PC-3 (cell line): ENCODE data around the gene SSNA1. TPM values are rescaled to one million over a fixed set of nuclear protein-coding genes. Genes with fewer than 3 reads are reported as not detected.
A peak's percentile ranks its signal among the peaks of the same experiment; 100 is the strongest.

Source experiments
- ATAC-seq: fragments of 200-7000 bp; cut with Tn5 transposase; 2 replicates; pipeline ENCODE4 v1.9.1; 2020; ENCODE audit warnings: mild to moderate bottlenecking, moderate library complexity
- BruUV-seq: library from RNA; stranded (reverse); fragments of 400-500 nt; replicated peaks from 2 replicates; lab custom pipeline; 2021; lab: Mats Ljungman, UMichigan
- CTCF ChIA-PET: fragments of 300-600 bp; sonication (Branson Sonifier 250); formaldehyde crosslinking; loops from one replicate; lab custom pipeline; 2022; ENCODE audit warnings: antibody characterized with exemption; lab: Charles Lee
- POLR2A ChIA-PET: fragments of 300-600 bp; sonication (Branson Sonifier 250); formaldehyde crosslinking; loops from one replicate; lab custom pipeline; 2022; ENCODE audit warnings: antibody characterized with exemption; ENCODE audit not compliant: unreplicated experiment; lab: Charles Lee
- DNase-seq: peaks from one replicate; pipeline ENCODE4 v3.0.0-alpha.2; 2015
- H2AFZ ChIP-seq: fragments of 300-600 bp; sonication (generic); 2 replicates; pipeline ENCODE4 v1.6.0; 2016; ENCODE audit warnings: antibody characterized with exemption, low read length
- H3F3A ChIP-seq: fragments of 300-600 bp; sonication (generic); one replicate; pipeline ENCODE4 v1.6.0; 2017; ENCODE audit warnings: antibody characterized with exemption, low read length, control low read depth, mild to moderate bottlenecking; ENCODE audit not compliant: unreplicated experiment
- H3K27ac ChIP-seq: fragments of 300-600 bp; sonication (generic); 2 replicates; pipeline ENCODE4 v1.5.1; 2016; ENCODE audit warnings: mild to moderate bottlenecking, low read length
- H3K27me3 ChIP-seq: fragments of 300-600 bp; sonication (generic); 2 replicates; pipeline ENCODE4 v1.6.1; 2016; ENCODE audit warnings: low read length, mixed read lengths
- H3K36me3 ChIP-seq: fragments of 300-600 bp; sonication (generic); 2 replicates; pipeline ENCODE4 v1.6.1; 2016; ENCODE audit warnings: low read depth, mixed run types, low read length, mixed read lengths
- H3K4me1 ChIP-seq: fragments of 300-600 bp; sonication (generic); 2 replicates; pipeline ENCODE4 v1.5.1; 2016; ENCODE audit warnings: low read length; ENCODE audit not compliant: insufficient read depth
- H3K4me2 ChIP-seq: fragments of 300-600 bp; sonication (generic); 2 replicates; pipeline ENCODE4 v1.6.0; 2016; ENCODE audit warnings: low read length
- H3K4me3 ChIP-seq: fragments of 300-600 bp; sonication (generic); 2 replicates; pipeline ENCODE4 v1.5.1; 2016; ENCODE audit warnings: mild to moderate bottlenecking, low read length, mixed read lengths
- H3K79me2 ChIP-seq: fragments of 300-600 bp; sonication (generic); 2 replicates; pipeline ENCODE4 v1.6.1; 2017; ENCODE audit warnings: low read length, mixed read lengths
- H3K9ac ChIP-seq: fragments of 300-600 bp; sonication (generic); 2 replicates; pipeline ENCODE4 v1.6.0; 2016; ENCODE audit warnings: mild to moderate bottlenecking, low read length
- H3K9me2 ChIP-seq: fragments of 300-600 bp; sonication (generic); replicated peaks from 2 replicates; pipeline ENCODE4 v1.6.1; 2016; ENCODE audit warnings: mixed run types, low read length, mixed read lengths
- H3K9me3 ChIP-seq: fragments of 300-600 bp; sonication (generic); 2 replicates; pipeline ENCODE4 v1.6.1; 2016; ENCODE audit warnings: low read length, mixed read lengths
- H4K20me1 ChIP-seq: fragments of 300-600 bp; sonication (generic); 2 replicates; pipeline ENCODE4 v1.6.1; 2016; ENCODE audit warnings: low read length, mixed read lengths
- CTCF ChIP-seq: fragments of 300-600 bp; sonication (generic); conservative IDR thresholded peaks from 2 replicates; pipeline ENCODE4 v1.5.1; 2017; ENCODE audit warnings: antibody characterized with exemption, low read depth, mild to moderate bottlenecking, low read length
- EZH2 ChIP-seq: fragments of 300-600 bp; sonication (generic); IDR thresholded peaks from one replicate; pipeline ENCODE4 v1.6.1; 2017; ENCODE audit warnings: antibody characterized with exemption, mild to moderate bottlenecking, low read length; ENCODE audit not compliant: unreplicated experiment
- EZH2phosphoT487 ChIP-seq: fragments of 300-600 bp; sonication (generic); IDR thresholded peaks from 2 replicates; pipeline ENCODE4 v1.6.1; 2018; ENCODE audit warnings: mild to moderate bottlenecking, antibody characterized with exemption, low read length, borderline replicate concordance
- intact Hi-C: fragments of 100-400 bp; cut with micrococcal nuclease; formaldehyde crosslinking; loops from 2 replicates; pipeline ENCODE4 v1.9.0; 2023
- total RNA-seq: library from RNA; depleted of rRNA; stranded (reverse); fragments of >200 nt; gene quantifications from 2 replicates; pipeline ENCODE4 v1.2.3, GENCODE V29; 2014

SSNA1 gene
- total RNA-seq, 1 experiment from 2014 or later: 123 TPM

GRCh38 chr9:137236238-137236935, 47.9 kb downstream of the SSNA1 start:
- no peak overlapping the region for H3K4me3 ChIP-seq
- TF ChIP-seq EZH2 (no peak), EZH2phosphoT487 (no peak), CTCF (peak; percentile 92)
- no peaks in the 10 kb centered on the region for H3K9me2 ChIP-seq
- peak; percentile 20 for ATAC-seq
- no peaks in the 10 kb centered on the region for H4K20me1 ChIP-seq
- H3K4me2 ChIP-seq: no peak overlapping the region
- H2AFZ ChIP-seq: no peak overlapping the region
- H3K4me1 ChIP-seq: peaks cover 22% of the 10 kb centered on the region
- no peaks in the 10 kb centered on the region for H3K36me3 ChIP-seq
- H3K27ac ChIP-seq: no peak overlapping the region
- H3F3A ChIP-seq: no peaks in the 10 kb centered on the region
- ChIA-PET POLR2A (no interaction called here), CTCF (interaction anchor here (0.5 to 1.0 kb wide), 5 partner anchors 9 to 166 kb away, joined by 3 to 8 read pairs (median 4); partner anchors contain the start of gene RNF224)
- H3K27me3 ChIP-seq: no peaks in the 10 kb centered on the region
- H3K9me3 ChIP-seq: no peaks in the 10 kb centered on the region
- DNase-seq: peak; percentile 74
- intact Hi-C loops: no loop called here
- BruUV-seq: no TSS peak
- no peak overlapping the region for H3K9ac ChIP-seq
- peaks cover 25% of the 10 kb centered on the region for H3K79me2 ChIP-seq

DNA sequence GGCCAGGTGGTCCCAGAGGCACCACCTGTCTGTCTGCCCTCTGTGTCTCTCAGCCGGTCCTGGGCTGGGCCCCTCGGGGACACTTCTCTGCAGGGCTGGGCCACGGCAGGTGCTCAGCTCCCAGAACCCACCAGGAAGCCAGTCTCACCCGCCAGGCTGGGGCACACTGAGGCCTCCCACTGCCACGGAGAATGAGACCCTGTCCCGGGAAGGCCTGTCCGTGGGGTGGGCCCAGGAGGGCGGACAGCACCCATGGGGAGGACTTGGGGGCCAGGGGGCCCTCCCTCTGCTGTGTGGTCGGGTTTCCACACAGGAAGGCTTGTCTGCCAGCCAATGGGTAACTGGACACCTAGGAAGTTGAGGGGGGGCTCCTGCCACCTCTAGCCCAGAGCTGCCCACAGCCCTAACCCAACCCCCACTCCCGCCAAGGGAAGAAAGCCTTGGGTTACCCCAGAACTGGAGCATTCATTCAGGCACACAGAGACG, 48.5 kb downstream of the SSNA1 start:
- intact Hi-C loops: no loop called here
- Histone ChIP-seq H3K27me3 (no peaks in the 10 kb centered on the region), H3K9me3 (no peaks in the 10 kb centered on the region), H3K4me2 (no peak overlapping the region), H2AFZ (no peak overlapping the region), H3K4me1 (peaks cover 22% of the 10 kb centered on the region), H3K9me2 (no peaks in the 10 kb centered on the region), H3K9ac (no peak overlapping the region), H3K79me2 (peaks cover 30% of the 10 kb centered on the region), H3K4me3 (no peak overlapping the region), H3F3A (no peaks in the 10 kb centered on the region), H4K20me1 (peaks cover 4% of the 10 kb centered on the region), H3K27ac (no peak overlapping the region), H3K36me3 (peaks cover 4% of the 10 kb centered on the region)
- TF ChIP-seq CTCF: no peak
- TF ChIP-seq EZH2phosphoT487: no peak
- no peak for TF ChIP-seq EZH2
- DNase-seq: no peak
- POLR2A ChIA-PET: no interaction called here
- no peak for ATAC-seq
- no TSS peak for BruUV-seq
- CTCF ChIA-PET: interaction anchor here (0.5 to 1.0 kb wide), 5 partner anchors 10 to 166 kb away, joined by 3 to 8 read pairs (median 4); partner anchors contain the start of gene RNF224
